KMS-11 (cell line): ENCODE data around the gene MPV17L.

Experiments
- H2AFZ ChIP-seq: fragments of 200-600 bp; sonication (generic); 2 replicates; pipeline ENCODE4 v1.6.1; 2016; ENCODE audit warnings: antibody characterized with exemption, mixed run types, low read depth
- H3K27ac ChIP-seq: fragments of 200-600 bp; sonication (generic); 2 replicates; pipeline ENCODE4 v1.6.1; 2016; ENCODE audit warnings: mild to moderate bottlenecking, mixed run types
- H3K27me3 ChIP-seq: fragments of 200-600 bp; sonication (generic); 2 replicates; pipeline ENCODE4 v1.6.1; 2017; ENCODE audit warnings: mild to moderate bottlenecking, low read depth, mixed run types, moderate library complexity; ENCODE audit not compliant: insufficient read depth
- H3K36me3 ChIP-seq: fragments of 200-600 bp; sonication (generic); 2 replicates; pipeline ENCODE4 v1.6.1; 2017; ENCODE audit warnings: mild to moderate bottlenecking, mixed run types; ENCODE audit not compliant: insufficient read depth
- H3K4me1 ChIP-seq: fragments of 200-600 bp; sonication (generic); 2 replicates; pipeline ENCODE4 v1.6.1; 2016; ENCODE audit warnings: mild to moderate bottlenecking, low read depth, mixed run types; ENCODE audit not compliant: poor library complexity, severe bottlenecking
- H3K4me2 ChIP-seq: fragments of 200-600 bp; sonication (generic); 2 replicates; pipeline ENCODE4 v1.7.0; 2016; ENCODE audit warnings: mild to moderate bottlenecking, mixed run types
- H3K4me3 ChIP-seq: fragments of 200-600 bp; sonication (generic); IDR thresholded peaks from 2 replicates; pipeline ENCODE4 v1.6.1; 2017; ENCODE audit warnings: low read depth, low read length, mixed read lengths; ENCODE audit not compliant: insufficient read depth
- H3K79me2 ChIP-seq: fragments of 200-600 bp; sonication (generic); 2 replicates; pipeline ENCODE4 v1.6.1; 2016; ENCODE audit warnings: low read depth, mixed run types; ENCODE audit not compliant: insufficient read depth
- H3K9ac ChIP-seq: fragments of 200-600 bp; sonication (generic); 2 replicates; pipeline ENCODE4 v1.6.1; 2016; ENCODE audit warnings: mild to moderate bottlenecking, mixed run types
- H4K20me1 ChIP-seq: fragments of 200-600 bp; sonication (generic); 2 replicates; pipeline ENCODE4 v1.6.1; 2016; ENCODE audit warnings: mild to moderate bottlenecking, mixed run types; ENCODE audit not compliant: insufficient read depth
- CTCF ChIP-seq: fragments of 200-600 bp; sonication (generic); conservative IDR thresholded peaks from 2 replicates; pipeline ENCODE4 v1.6.1; 2017; ENCODE audit warnings: low read depth, mild to moderate bottlenecking, antibody characterized with exemption, low read length, moderate library complexity, mixed read lengths

The MPV17L gene

GRCh38 chr16:15457400-15457799 is 61.8 kb downstream of the MPV17L start:
- Histone ChIP-seq H4K20me1 (no peaks in the 10 kb centered on the region), H3K9ac (no peak overlapping the region), H3K36me3 (no peaks in the 10 kb centered on the region), H3K79me2 (no peaks in the 10 kb centered on the region), H3K4me3 (no peak overlapping the region), H3K27me3 (no peaks in the 10 kb centered on the region), H3K27ac (no peak overlapping the region), H3K4me1 (no peaks in the 10 kb centered on the region), H3K4me2 (no peak overlapping the region), H2AFZ (no peak overlapping the region)
- no peak for TF ChIP-seq CTCF

DNA sequence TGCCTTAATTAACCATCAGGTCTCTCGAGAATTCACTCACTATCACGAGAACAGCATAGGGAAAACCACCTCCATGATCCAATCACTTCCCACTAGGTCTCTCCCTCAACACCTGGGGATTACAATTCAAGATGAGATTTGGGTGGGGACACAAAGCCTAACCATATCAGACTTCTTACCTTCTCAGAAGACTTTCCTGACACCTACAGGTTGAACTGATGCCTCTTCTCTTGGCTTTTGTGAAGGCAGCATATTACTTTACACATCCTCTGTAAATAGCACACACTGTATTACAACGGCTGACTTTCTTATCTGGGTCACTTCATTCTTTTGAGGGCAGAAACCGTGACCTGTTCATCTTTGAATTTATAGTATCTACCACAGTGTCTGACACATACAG is 62.4 kb downstream of the MPV17L start:
- Histone ChIP-seq H2AFZ (no peak overlapping the region), H3K36me3 (no peaks in the 10 kb centered on the region), H3K27ac (no peak overlapping the region), H3K4me2 (no peak overlapping the region), H3K79me2 (no peaks in the 10 kb centered on the region), H3K9ac (no peak overlapping the region), H3K4me1 (no peaks in the 10 kb centered on the region), H3K4me3 (no peak overlapping the region), H3K27me3 (no peaks in the 10 kb centered on the region), H4K20me1 (no peaks in the 10 kb centered on the region)
- no peak for TF ChIP-seq CTCF

GRCh38 chr16:15459791-15460190 is 64.2 kb downstream of the MPV17L start:
- no peaks in the 10 kb centered on the region for H3K79me2 ChIP-seq
- H3K36me3 ChIP-seq, result no peaks in the 10 kb centered on the region
- no peaks in the 10 kb centered on the region for H3K4me1 ChIP-seq
- no peak overlapping the region for H3K9ac ChIP-seq
- no peak overlapping the region for H3K27ac ChIP-seq
- no peak overlapping the region for H2AFZ ChIP-seq
- TF ChIP-seq CTCF, result no peak
- no peaks in the 10 kb centered on the region for H3K27me3 ChIP-seq
- H3K4me3 ChIP-seq, result no peak overlapping the region
- no peak overlapping the region for H3K4me2 ChIP-seq
- no peaks in the 10 kb centered on the region for H4K20me1 ChIP-seq

GRCh38 chr16:15460601-15461000 is 65.0 kb downstream of the MPV17L start:
- H3K4me2 ChIP-seq, result no peak overlapping the region
- TF ChIP-seq CTCF, result no peak
- H3K36me3 ChIP-seq, result no peaks in the 10 kb centered on the region
- no peak overlapping the region for H2AFZ ChIP-seq
- no peak overlapping the region for H3K27ac ChIP-seq
- no peaks in the 10 kb centered on the region for H3K27me3 ChIP-seq
- no peaks in the 10 kb centered on the region for H4K20me1 ChIP-seq
- H3K4me1 ChIP-seq, result no peaks in the 10 kb centered on the region
- H3K79me2 ChIP-seq, result no peaks in the 10 kb centered on the region
- no peak overlapping the region for H3K9ac ChIP-seq
- no peak overlapping the region for H3K4me3 ChIP-seq

DNA sequence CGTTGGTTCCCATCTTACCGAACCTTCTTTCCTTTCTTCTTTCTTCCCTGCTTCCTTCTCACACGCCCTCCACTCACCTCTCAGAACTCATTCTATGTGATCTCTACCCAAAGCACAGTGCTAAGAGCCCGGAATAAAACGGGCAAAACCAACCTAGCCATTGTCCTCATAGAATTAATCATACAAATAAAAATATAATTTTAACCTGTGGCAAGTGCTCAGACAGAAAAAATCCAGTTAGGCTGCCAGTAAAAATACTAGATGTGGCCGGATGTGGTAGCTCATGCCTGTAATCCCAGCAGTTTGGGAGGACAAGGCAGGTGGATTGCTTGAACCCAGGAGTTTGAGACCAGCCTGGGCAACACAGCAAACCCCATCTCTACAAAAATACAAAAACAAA is 65.8 kb downstream of the MPV17L start:
- Histone ChIP-seq H3K9ac (no peak overlapping the region), H2AFZ (no peak overlapping the region), H3K4me3 (no peak overlapping the region), H3K27me3 (no peaks in the 10 kb centered on the region), H4K20me1 (no peaks in the 10 kb centered on the region), H3K27ac (no peak overlapping the region), H3K4me2 (no peak overlapping the region), H3K36me3 (no peaks in the 10 kb centered on the region), H3K79me2 (no peaks in the 10 kb centered on the region), H3K4me1 (no peaks in the 10 kb centered on the region)
- no peak for TF ChIP-seq CTCF
